Measurements from ENCODE around the gene ZNF469.

ZNF469 gene

GRCh38 chr16:88343271-88343791, 39.4 kb upstream of the ZNF469 start:
- no peaks in the 10 kb centered on the region for H3K4me1 ChIP-seq (ENCODE audit: low read length)
- no peak overlapping the region for H3K27ac ChIP-seq (ENCODE audit: low read length)
- no peak overlapping the region for H3K4me3 ChIP-seq (ENCODE audit: low read length)
- H3K36me3 ChIP-seq (replicated peaks; ENCODE audit: low read depth, low read length), result no peaks in the 10 kb centered on the region
- no peaks in the 10 kb centered on the region for H3K27me3 ChIP-seq (ENCODE audit: low read depth, low read length)
- no peaks in the 10 kb centered on the region for H3K79me2 ChIP-seq (ENCODE audit: low read length)
- no peaks in the 10 kb centered on the region for H4K20me1 ChIP-seq (ENCODE audit: insufficient read depth, low read length)
- H3K9ac ChIP-seq (ENCODE audit: low read length), result no peak overlapping the region
- no peak overlapping the region for H3K4me2 ChIP-seq (ENCODE audit: low read length)
- no peaks in the 10 kb centered on the region for H3K9me3 ChIP-seq (ENCODE audit: insufficient read depth, low read length)
- no peak for TF ChIP-seq CTCF (IDR thresholded peaks at IDR 0.05; ENCODE audit: low read depth, low read length)
- TF ChIP-seq EZH2phosphoT487 (IDR thresholded peaks at IDR 0.05; ENCODE audit: low read depth), result no peak
- H2AFZ ChIP-seq (ENCODE audit: low read depth, low read length), result no peak overlapping the region

GRCh38 chr16:88344411-88345030, 38.2 kb upstream of the ZNF469 start:
- Histone ChIP-seq H3K36me3 (replicated peaks; ENCODE audit: low read depth, low read length) (no peaks in the 10 kb centered on the region), H3K27me3 (ENCODE audit: low read depth, low read length) (no peaks in the 10 kb centered on the region), H3K4me2 (ENCODE audit: low read length) (no peak overlapping the region), H3K4me3 (ENCODE audit: low read length) (no peak overlapping the region), H3K27ac (ENCODE audit: low read length) (no peak overlapping the region), H3K4me1 (ENCODE audit: low read length) (no peaks in the 10 kb centered on the region), H3K79me2 (ENCODE audit: low read length) (no peaks in the 10 kb centered on the region), H3K9ac (ENCODE audit: low read length) (no peak overlapping the region), H2AFZ (ENCODE audit: low read depth, low read length) (no peak overlapping the region), H4K20me1 (ENCODE audit: insufficient read depth, low read length) (no peaks in the 10 kb centered on the region), H3K9me3 (ENCODE audit: insufficient read depth, low read length) (no peaks in the 10 kb centered on the region)
- TF ChIP-seq EZH2phosphoT487 (IDR thresholded peaks at IDR 0.05; ENCODE audit: low read depth), result no peak
- no peak for TF ChIP-seq CTCF (IDR thresholded peaks at IDR 0.05; ENCODE audit: low read depth, low read length)

GRCh38 chr16:88345031-88345720, 37.6 kb upstream of the ZNF469 start:
- no peak for TF ChIP-seq CTCF (IDR thresholded peaks at IDR 0.05; ENCODE audit: low read depth, low read length)
- TF ChIP-seq EZH2phosphoT487 (IDR thresholded peaks at IDR 0.05; ENCODE audit: low read depth), result no peak
- no peaks in the 10 kb centered on the region for H3K36me3 ChIP-seq (replicated peaks; ENCODE audit: low read depth, low read length)
- H3K27me3 ChIP-seq (ENCODE audit: low read depth, low read length), result no peaks in the 10 kb centered on the region
- H3K9ac ChIP-seq (ENCODE audit: low read length), result no peak overlapping the region
- H3K79me2 ChIP-seq (ENCODE audit: low read length), result no peaks in the 10 kb centered on the region
- H2AFZ ChIP-seq (ENCODE audit: low read depth, low read length), result no peak overlapping the region
- no peak overlapping the region for H3K27ac ChIP-seq (ENCODE audit: low read length)
- H3K4me3 ChIP-seq (ENCODE audit: low read length), result no peak overlapping the region
- H3K4me2 ChIP-seq (ENCODE audit: low read length), result no peak overlapping the region
- no peaks in the 10 kb centered on the region for H4K20me1 ChIP-seq (ENCODE audit: insufficient read depth, low read length)
- H3K4me1 ChIP-seq (ENCODE audit: low read length), result no peaks in the 10 kb centered on the region
- no peaks in the 10 kb centered on the region for H3K9me3 ChIP-seq (ENCODE audit: insufficient read depth, low read length)

- Histone ChIP-seq H2AFZ (ENCODE audit: low read depth, low read length) (no peak overlapping the region), H3K4me1 (ENCODE audit: low read length) (no peaks in the 10 kb centered on the region), H3K4me2 (ENCODE audit: low read length) (no peak overlapping the region), H3K9ac (ENCODE audit: low read length) (no peak overlapping the region), H4K20me1 (ENCODE audit: insufficient read depth, low read length) (no peaks in the 10 kb centered on the region), H3K36me3 (replicated peaks; ENCODE audit: low read depth, low read length) (no peaks in the 10 kb centered on the region), H3K4me3 (ENCODE audit: low read length) (no peak overlapping the region), H3K9me3 (ENCODE audit: insufficient read depth, low read length) (no peaks in the 10 kb centered on the region), H3K79me2 (ENCODE audit: low read length) (no peaks in the 10 kb centered on the region), H3K27me3 (ENCODE audit: low read depth, low read length) (no peaks in the 10 kb centered on the region), H3K27ac (ENCODE audit: low read length) (no peak overlapping the region)
- TF ChIP-seq CTCF (IDR thresholded peaks at IDR 0.05; ENCODE audit: low read depth, low read length) (no peak), EZH2phosphoT487 (IDR thresholded peaks at IDR 0.05; ENCODE audit: low read depth) (no peak)
Measured at GRCh38 chr16:88345721-88346560, 36.8 kb upstream of the ZNF469 start.
